Neural cell (in vitro differentiated cells): ENCODE measurements around the gene LARP1.

ENCODE experiments used
- CTCF ChIP-seq: fragments of 450-650 bp; IDR thresholded peaks from 2 replicates; pipeline ENCODE4 v1.5.1; 2014; ENCODE audit warnings: antibody characterized with exemption, mild to moderate bottlenecking, moderate library complexity; ENCODE audit not compliant: poor library complexity, severe bottlenecking
- EZH2 ChIP-seq: fragments of 200-600, 300-800 bp; shearing (Covaris generic), sonication (generic); IDR thresholded peaks from 2 replicates; pipeline ENCODE4 v1.6.1; 2014; ENCODE audit warnings: antibody characterized with exemption, low read length, borderline replicate concordance, mild to moderate bottlenecking; ENCODE audit not compliant: insufficient read depth, poor library complexity, severe bottlenecking
- MXI1 ChIP-seq: fragments of 450-650 bp; conservative IDR thresholded peaks from 2 replicates; pipeline ENCODE4 v1.6.1; 2014; ENCODE audit warnings: antibody characterized with exemption, mild to moderate bottlenecking; ENCODE audit not compliant: poor library complexity, severe bottlenecking
- POLR2AphosphoS5 ChIP-seq: IDR thresholded peaks from 2 replicates; pipeline ENCODE4 v1.6.1; 2012
- RAD21 ChIP-seq: fragments of 450-650 bp; conservative IDR thresholded peaks from 2 replicates; pipeline ENCODE4 v1.6.1; 2014; ENCODE audit warnings: antibody characterized with exemption, mild to moderate bottlenecking, moderate library complexity
- TAF1 ChIP-seq: IDR thresholded peaks from 2 replicates; pipeline ENCODE4 v1.6.1; 2012; ENCODE audit warnings: low read depth

- TF ChIP-seq POLR2AphosphoS5 = no peak
- TF ChIP-seq CTCF = no peak
- TF ChIP-seq RAD21 = no peak
- TF ChIP-seq TAF1 = no peak
- TF ChIP-seq MXI1 = no peak
- TF ChIP-seq EZH2 = no peak
These were observed 40.8 kb upstream of the LARP1 start for GRCh38 chr5:154714266-154714986.
